H9 (cell line): Measurements from ENCODE around the gene MYL3. TPM values are rescaled to one million over a fixed set of nuclear protein-coding genes. Genes with fewer than 3 reads are reported as not detected.

Source experiments
- DNase-seq: peaks from one replicate; pipeline ENCODE4 v3.0.0-alpha.2; 2017
- H2AFZ ChIP-seq: one replicate; pipeline ENCODE4 v1.6.1; 2013; ENCODE audit warnings: mild to moderate bottlenecking, low read length, control low read depth, moderate library complexity
- H2AK5ac ChIP-seq: 2 replicates; pipeline ENCODE4 v1.6.1; 2013; ENCODE audit warnings: low read length, control low read depth, mixed read lengths; ENCODE audit not compliant: insufficient read length
- H2BK120ac ChIP-seq: one replicate; pipeline ENCODE4 v1.6.1; 2013; ENCODE audit warnings: low read depth, mild to moderate bottlenecking, low read length, control low read depth, inconsistent platforms; ENCODE audit not compliant: poor library complexity, severe bottlenecking
- H2BK12ac ChIP-seq: 2 replicates; pipeline ENCODE4 v1.6.1; 2013; ENCODE audit warnings: low read length, control low read depth, mixed read lengths, low read depth; ENCODE audit not compliant: insufficient read length
- H2BK15ac ChIP-seq: 2 replicates; pipeline ENCODE4 v1.6.1; 2013; ENCODE audit warnings: low read depth, low read length, control low read depth
- H2BK20ac ChIP-seq: one replicate; pipeline ENCODE4 v1.6.1; 2013; ENCODE audit warnings: low read depth, mild to moderate bottlenecking, low read length, control low read depth, inconsistent platforms; ENCODE audit not compliant: poor library complexity, severe bottlenecking
- H2BK5ac ChIP-seq: 2 replicates; pipeline ENCODE4 v1.6.1; 2013; ENCODE audit warnings: low read length, control low read depth, mixed read lengths; ENCODE audit not compliant: insufficient read length
- H3K14ac ChIP-seq: 2 replicates; pipeline ENCODE4 v1.6.1; 2013; ENCODE audit warnings: low read length, control low read depth; ENCODE audit not compliant: insufficient read depth
- H3K18ac ChIP-seq: 2 replicates; pipeline ENCODE4 v1.6.1; 2013; ENCODE audit warnings: low read depth, mild to moderate bottlenecking, mixed read lengths, low read length, control low read depth; ENCODE audit not compliant: insufficient read length
- H3K23ac ChIP-seq: 2 replicates; pipeline ENCODE4 v1.6.1; 2013; ENCODE audit warnings: low read length, control low read depth, mixed read lengths, low read depth; ENCODE audit not compliant: insufficient read length
- H3K23me2 ChIP-seq: 2 replicates; pipeline ENCODE4 v1.6.1; 2013; ENCODE audit warnings: low read depth, mild to moderate bottlenecking, mixed read lengths, low read length, control low read depth; ENCODE audit not compliant: insufficient read length, poor library complexity, severe bottlenecking
- H3K27ac ChIP-seq: 2 replicates; pipeline ENCODE4 v1.5.1; 2013; ENCODE audit warnings: low read length, control low read depth, mixed read lengths, low read depth; ENCODE audit not compliant: insufficient read length
- H3K27me3 ChIP-seq: 2 replicates; pipeline ENCODE4 v1.6.1; 2013; ENCODE audit warnings: low read length, control low read depth, inconsistent platforms; ENCODE audit not compliant: insufficient read depth
- H3K4ac ChIP-seq: 2 replicates; pipeline ENCODE4 v1.6.1; 2013; ENCODE audit warnings: low read depth, mild to moderate bottlenecking, control low read depth, inconsistent platforms, low read length, moderate library complexity
- H3K4me1 ChIP-seq: 2 replicates; pipeline ENCODE4 v1.6.1; 2013; ENCODE audit warnings: low read length, control low read depth, inconsistent platforms; ENCODE audit not compliant: insufficient read depth
- H3K4me2 ChIP-seq: 2 replicates; pipeline ENCODE4 v1.6.1; 2013; ENCODE audit warnings: low read length, control low read depth, mixed read lengths; ENCODE audit not compliant: insufficient read length, insufficient read depth
- H3K56ac ChIP-seq: 2 replicates; pipeline ENCODE4 v1.6.1; 2013; ENCODE audit warnings: low read depth, mild to moderate bottlenecking, mixed read lengths, low read length, control low read depth; ENCODE audit not compliant: insufficient read length
- H3K79me1 ChIP-seq: 2 replicates; pipeline ENCODE4 v1.6.1; 2013; ENCODE audit warnings: low read depth, mild to moderate bottlenecking, moderate library complexity, low read length, control low read depth, inconsistent platforms; ENCODE audit not compliant: insufficient read depth, poor library complexity, severe bottlenecking
- H3K79me2 ChIP-seq: 2 replicates; pipeline ENCODE4 v1.6.1; 2013; ENCODE audit warnings: low read length, control low read depth, inconsistent platforms; ENCODE audit not compliant: insufficient read depth
- H3K9ac ChIP-seq: 2 replicates; pipeline ENCODE4 v1.6.1; 2013; ENCODE audit warnings: low read length, control low read depth, mixed read lengths; ENCODE audit not compliant: insufficient read length; ENCODE audit errors: extremely low read depth
- H3K9me3 ChIP-seq: one replicate; pipeline ENCODE4 v1.6.1; 2013; ENCODE audit warnings: low read depth, low read length, inconsistent platforms; ENCODE audit not compliant: control insufficient read depth
- H3T11ph ChIP-seq: one replicate; pipeline ENCODE4 v1.6.1; 2013; ENCODE audit warnings: mild to moderate bottlenecking, low read length, control low read depth, inconsistent platforms
- H4K20me1 ChIP-seq: one replicate; pipeline ENCODE4 v1.6.1; 2013; ENCODE audit not compliant: control insufficient read depth, insufficient read length, insufficient read depth
- H4K5ac ChIP-seq: 2 replicates; pipeline ENCODE4 v1.6.1; 2013; ENCODE audit warnings: low read depth, mild to moderate bottlenecking, mixed read lengths, low read length, control low read depth; ENCODE audit not compliant: insufficient read length
- H4K8ac ChIP-seq: replicated peaks from 2 replicates; pipeline ENCODE4 v1.6.1; 2013; ENCODE audit warnings: low read length, control low read depth, mixed read lengths, low read depth; ENCODE audit not compliant: insufficient read length
- H4K91ac ChIP-seq: 2 replicates; pipeline ENCODE4 v1.6.1; 2013; ENCODE audit warnings: low read depth, mild to moderate bottlenecking, moderate library complexity, mixed read lengths, low read length, control low read depth; ENCODE audit not compliant: insufficient read length
- H3K27ac Mint-ChIP-seq, 3 experiments: 2 replicates in 2 of 3; 3 replicates in 1 of 3; pipeline ENCODE4 v1.8.0; 2020 to 2021; ENCODE audit warnings: mixed read lengths in 3 of 3, mild to moderate bottlenecking in 1 of 3, moderate library complexity in 1 of 3
- H3K27me3 Mint-ChIP-seq: 2 replicates; pipeline ENCODE4 v1.8.0; 2021; ENCODE audit warnings: low read depth, mild to moderate bottlenecking, moderate library complexity, mixed read lengths
- H3K36me3 Mint-ChIP-seq, 3 experiments: 2 replicates in 2 of 3; 3 replicates in 1 of 3; pipeline ENCODE4 v1.8.0; 2020 to 2021; ENCODE audit warnings: low read depth in 3 of 3, mixed read lengths in 3 of 3; ENCODE audit not compliant: insufficient read depth in 1 of 3
- H3K4me1 Mint-ChIP-seq, 2 experiments: 2 replicates each; pipeline ENCODE4 v1.8.0; 2020; ENCODE audit warnings: mixed read lengths in 2 of 2
- H3K4me3 Mint-ChIP-seq, 2 experiments: 2 replicates in 1 of 2; 3 replicates in 1 of 2; pipeline ENCODE4 v1.8.0; 2020 to 2021; ENCODE audit warnings: mild to moderate bottlenecking in 2 of 2, mixed read lengths in 2 of 2, moderate library complexity in 1 of 2
- H3K9me3 Mint-ChIP-seq, 2 experiments: 2 replicates in 1 of 2; 3 replicates in 1 of 2; pipeline ENCODE4 v1.8.0; 2020; ENCODE audit warnings: mild to moderate bottlenecking in 2 of 2, mixed read lengths in 2 of 2, moderate library complexity in 1 of 2
- CTCF ChIP-seq: fragments of 200-600 bp; sonication (generic); conservative IDR thresholded peaks from 3 replicates; pipeline ENCODE4 v1.8.0; 2021; ENCODE audit warnings: antibody characterized with exemption, mild to moderate bottlenecking
- WGBS: extraction: QIAGEN DNeasy Blood & Tissue Kit; methylation state at CpG from one replicate; pipeline ENCODE4 v1.1.7; 2013; ENCODE audit warnings: missing lambda C conversion rate, low lambda C conversion rate, mixed read lengths; ENCODE audit not compliant: insufficient read length; ENCODE audit errors: extremely low coverage; 5-methylcytosine and 5-hydroxymethylcytosine counted together
- total RNA-seq: library from RNA; stranded (reverse); gene quantifications from 2 replicates; pipeline ENCODE4 v1.2.1, GENCODE V29; 2021

The MYL3 gene
- total RNA-seq, 1 experiment from 2014 or later, result 0.24 TPM

- no peak for TF ChIP-seq CTCF
- peaks cover 44 to 46% of the 10 kb centered on the region in 2 experiments for H3K9me3 Mint-ChIP-seq
- WGBS, result no CpG with 5 or more reads among the region's 2 CpGs
Observed at GRCh38 chr3:46838301-46838700, 24.9 kb downstream of the MYL3 start.

More at GRCh38 chr3:46838301-46838700, 24.9 kb downstream of the MYL3 start:
- Histone ChIP-seq H4K20me1 (no peaks in the 10 kb centered on the region), H2AK5ac (no peak overlapping the region), H3K14ac (no peak overlapping the region), H3K27me3 (no peaks in the 10 kb centered on the region), H4K8ac (no peak overlapping the region), H3K4me1 (no peaks in the 10 kb centered on the region), H2BK5ac (no peak overlapping the region), H2BK15ac (no peak overlapping the region), H4K91ac (no peak overlapping the region), H3T11ph (no peak overlapping the region), H3K4me2 (no peak overlapping the region), H2BK20ac (no peak overlapping the region), H3K79me1 (no peaks in the 10 kb centered on the region), H2BK12ac (no peak overlapping the region), H3K9me3 (peaks cover 6% of the 10 kb centered on the region), H3K18ac (no peak overlapping the region), H2BK120ac (no peak overlapping the region), H3K79me2 (no peaks in the 10 kb centered on the region), H3K56ac (no peak overlapping the region), H3K4ac (no peak overlapping the region), H2AFZ (no peak overlapping the region), H3K23me2 (no peaks in the 10 kb centered on the region), H3K27ac (no peak overlapping the region), H4K5ac (no peak overlapping the region), H3K23ac (no peak overlapping the region), H3K9ac (no peak overlapping the region)
- peaks cover 15% of the 10 kb centered on the region for H3K27me3 Mint-ChIP-seq
- H3K4me1 Mint-ChIP-seq, result no peaks in the 10 kb centered on the region
- no peak overlapping the region for H3K4me3 Mint-ChIP-seq
- no peak overlapping the region for H3K27ac Mint-ChIP-seq
- peaks cover 3 to 29% (median 6%) of the 10 kb centered on the region in 3 experiments; a peak in 6 of 7 replicates for H3K36me3 Mint-ChIP-seq
- no peak for DNase-seq
